GM23248 (cell line): ENCODE results near the gene EXTL1. TPM values are rescaled to one million over a fixed set of nuclear protein-coding genes. Genes with fewer than 3 reads are reported as not detected.

Source experiments
- DNase-seq: peaks from one replicate; pipeline ENCODE4 v3.0.0-alpha.2; 2015
- H2AFZ ChIP-seq: fragments of 200-600 bp; sonication (generic); 2 replicates; pipeline ENCODE4 v1.6.1; 2016; ENCODE audit warnings: antibody characterized with exemption
- H3F3A ChIP-seq: fragments of 200-600 bp; sonication (generic); 2 replicates; pipeline ENCODE4 v1.6.1; 2016; ENCODE audit warnings: mild to moderate bottlenecking, antibody characterized with exemption, mixed run types; ENCODE audit not compliant: insufficient read depth
- H3K27ac ChIP-seq: fragments of 200-600 bp; sonication (generic); 2 replicates; pipeline ENCODE4 v1.5.1; 2016; ENCODE audit warnings: mild to moderate bottlenecking
- H3K27me3 ChIP-seq: fragments of 200-600 bp; sonication (generic); replicated peaks from 2 replicates; pipeline ENCODE4 v1.6.1; 2016; ENCODE audit warnings: mild to moderate bottlenecking; ENCODE audit not compliant: insufficient read depth
- H3K36me3 ChIP-seq: fragments of 200-600 bp; sonication (generic); 2 replicates; pipeline ENCODE4 v1.6.1; 2016; ENCODE audit warnings: low read depth, mild to moderate bottlenecking
- H3K4me1 ChIP-seq: fragments of 200-600 bp; sonication (generic); 2 replicates; pipeline ENCODE4 v1.6.1; 2016; ENCODE audit warnings: mild to moderate bottlenecking; ENCODE audit not compliant: insufficient read depth
- H3K4me2 ChIP-seq: fragments of 200-600 bp; sonication (generic); one replicate; pipeline ENCODE4 v1.6.1; 2016; ENCODE audit warnings: mild to moderate bottlenecking; ENCODE audit not compliant: unreplicated experiment
- H3K4me3 ChIP-seq: fragments of 200-600 bp; sonication (generic); 2 replicates; pipeline ENCODE4 v1.5.1; 2016; ENCODE audit warnings: mild to moderate bottlenecking
- H3K79me2 ChIP-seq: fragments of 200-600 bp; sonication (generic); 2 replicates; pipeline ENCODE4 v1.6.1; 2016; ENCODE audit warnings: mild to moderate bottlenecking; ENCODE audit not compliant: insufficient read depth
- H3K9ac ChIP-seq: fragments of 200-600 bp; sonication (generic); 2 replicates; pipeline ENCODE4 v1.6.1; 2016; ENCODE audit warnings: mild to moderate bottlenecking
- H3K9me2 ChIP-seq: fragments of 200-600 bp; sonication (generic); 2 replicates; pipeline ENCODE4 v1.6.1; 2016; ENCODE audit warnings: mixed run types, mild to moderate bottlenecking, moderate library complexity; ENCODE audit not compliant: insufficient read depth
- H3K9me3 ChIP-seq: fragments of 200-600 bp; sonication (generic); one replicate; pipeline ENCODE4 v1.6.1; 2017; ENCODE audit warnings: low read depth
- H4K20me1 ChIP-seq: fragments of 200-600 bp; sonication (generic); 2 replicates; pipeline ENCODE4 v1.6.0; 2016; ENCODE audit not compliant: insufficient read depth
- EZH2 ChIP-seq: fragments of 200-600 bp; sonication (generic); IDR thresholded peaks from 2 replicates; pipeline ENCODE4 v1.6.1; 2018; ENCODE audit warnings: antibody characterized with exemption, mild to moderate bottlenecking; ENCODE audit not compliant: insufficient read depth, poor library complexity, severe bottlenecking
- EZH2phosphoT487 ChIP-seq: fragments of 200-600 bp; sonication (generic); IDR thresholded peaks from 2 replicates; pipeline ENCODE4 v1.6.1; 2018; ENCODE audit warnings: antibody characterized with exemption, moderate library complexity, mild to moderate bottlenecking, low read depth; ENCODE audit not compliant: insufficient read depth
- WGBS, 2 experiments: methylation state at CpG; one replicate each; pipeline ENCODE4 v1.1.6; 2015 to 2017; ENCODE audit warnings: low lambda C conversion rate in 2 of 2, low coverage in 1 of 2; ENCODE audit errors: missing lambda C conversion rate in 2 of 2; 5-methylcytosine and 5-hydroxymethylcytosine counted together
- in situ Hi-C: fragments of 300-500 bp; cut with MboI; formaldehyde crosslinking; loops from 2 replicates; pipeline ENCODE4 v1.15.0; 2020
- polyA plus RNA-seq: library from polyadenylated mRNA; unstranded; fragments of >200 nt; fragmentation: Nextera tagmentation; extraction: Ambion mirVana; gene quantifications from 2 replicates; pipeline ENCODE4 v1.2.1, GENCODE V29; 2016
- total RNA-seq: library from RNA; depleted of rRNA; stranded (reverse); fragments of >200 nt; shearing (Covaris generic); gene quantifications from 2 replicates; pipeline ENCODE4 v1.2.3, GENCODE V29; 2014

Gene EXTL1
- total and polyA plus RNA-seq, 2 experiments from 2014 or later, result 5.5 to 5.9 TPM

GRCh38 chr1:26019641-26020315 lies 1.8 kb upstream of the EXTL1 start:
- Histone ChIP-seq H3K4me2 (peak overlapping the region; percentile 73), H4K20me1 (no peaks in the 10 kb centered on the region), H3K9me3 (no peaks in the 10 kb centered on the region), H3F3A (peaks cover 24% of the 10 kb centered on the region), H3K4me3 (0 out of 2 replicates have a peak overlapping the region, but pooled peaks have one; percentile 23), H3K9ac (peak overlapping the region; percentile 31; the same call in 1 of the 2 replicates), H3K79me2 (no peaks in the 10 kb centered on the region), H3K27me3 (no peaks in the 10 kb centered on the region), H3K9me2 (no peaks in the 10 kb centered on the region), H3K4me1 (peaks cover 82% of the 10 kb centered on the region), H3K27ac (peak overlapping the region; percentile 58), H3K36me3 (no peaks in the 10 kb centered on the region), H2AFZ (peak overlapping the region; percentile 48; the same call in 1 of the 2 replicates)
- no peak for TF ChIP-seq EZH2
- TF ChIP-seq EZH2phosphoT487, result no peak
- WGBS, 2 experiments, result 71 to 74% methylated on average over 8 of the region's 8 CpGs
- in situ Hi-C loops, result no loop called here
- DNase-seq, result peak; percentile 68

GRCh38 chr1:26020330-26020768 lies 1.2 kb upstream of the EXTL1 start:
- Histone ChIP-seq H3F3A (peaks cover 24% of the 10 kb centered on the region), H3K9ac (no peak overlapping the region), H3K27me3 (no peaks in the 10 kb centered on the region), H3K9me2 (no peaks in the 10 kb centered on the region), H3K79me2 (no peaks in the 10 kb centered on the region), H3K4me3 (no peak overlapping the region), H3K36me3 (no peaks in the 10 kb centered on the region), H3K27ac (peak overlapping the region; percentile 58), H4K20me1 (no peaks in the 10 kb centered on the region), H3K4me1 (peaks cover 76% of the 10 kb centered on the region), H3K4me2 (peak overlapping the region; percentile 73), H3K9me3 (no peaks in the 10 kb centered on the region), H2AFZ (peak overlapping the region; percentile 48; the same call in 1 of the 2 replicates)
- DNase-seq, result peak; percentile 81
- in situ Hi-C loops, result no loop called here
- no peak for TF ChIP-seq EZH2phosphoT487
- TF ChIP-seq EZH2, result no peak
- 29 to 33% methylated on average over 6 of the region's 6 CpGs for WGBS, 2 experiments

GRCh38 chr1:26020941-26021646 lies 481 bp upstream of the EXTL1 start:
- 53 to 61% methylated on average over 6 of the region's 6 CpGs for WGBS, 2 experiments
- Histone ChIP-seq H2AFZ (peak overlapping the region; percentile 51), H3K9me3 (no peaks in the 10 kb centered on the region), H3K4me1 (peaks cover 70% of the 10 kb centered on the region), H3K36me3 (no peaks in the 10 kb centered on the region), H4K20me1 (no peaks in the 10 kb centered on the region), H3K27ac (peak overlapping the region; percentile 58), H3K27me3 (no peaks in the 10 kb centered on the region), H3K9ac (peak overlapping the region; percentile 8; the same call in 1 of the 2 replicates), H3K4me3 (peak overlapping the region; percentile 65), H3F3A (peaks cover 20% of the 10 kb centered on the region), H3K4me2 (peak overlapping the region; percentile 73), H3K79me2 (no peaks in the 10 kb centered on the region), H3K9me2 (no peaks in the 10 kb centered on the region)
- in situ Hi-C loops, result no loop called here
- TF ChIP-seq EZH2phosphoT487 (no peak), EZH2 (no peak)
- no peak for DNase-seq

GRCh38 chr1:26022404-26022779 lies 817 bp downstream of the EXTL1 start:
- no peaks in the 10 kb centered on the region for H3K79me2 ChIP-seq
- H2AFZ ChIP-seq, result no peak overlapping the region
- WGBS, 2 experiments, result 40 to 53% methylated on average over 8 of the region's 8 CpGs
- H3K9ac ChIP-seq, result no peak overlapping the region; the same call in 1 of the 2 replicates
- no peaks in the 10 kb centered on the region for H4K20me1 ChIP-seq
- peaks cover 20% of the 10 kb centered on the region for H3F3A ChIP-seq
- no peak for DNase-seq
- no peak for TF ChIP-seq EZH2
- no peaks in the 10 kb centered on the region for H3K36me3 ChIP-seq
- H3K4me2 ChIP-seq, result peak overlapping the region; percentile 64
- no peaks in the 10 kb centered on the region for H3K9me3 ChIP-seq
- H3K27ac ChIP-seq, result no peak overlapping the region
- H3K9me2 ChIP-seq, result no peaks in the 10 kb centered on the region
- 0 out of 2 replicates have a peak overlapping the region, but pooled peaks have one; percentile 65 for H3K4me3 ChIP-seq
- peaks cover 60% of the 10 kb centered on the region for H3K4me1 ChIP-seq
- in situ Hi-C loops, result no loop called here
- no peaks in the 10 kb centered on the region for H3K27me3 ChIP-seq
